ENCODE results near the gene ORAI2.
A peak's percentile ranks its signal among the peaks of the same experiment; 100 is the strongest.
"Not testable (repeated sequence)": the region's sequence is repeated elsewhere in the genome, so short reads cannot be mapped to it uniquely, and the experiment has no call there.

Gene ORAI2

GRCh38 chr7:102449136-102449535 is 15.8 kb downstream of the ORAI2 start:
- H3K27ac ChIP-seq: no peak overlapping the region
- no peak for TF ChIP-seq CTCF (conservative IDR thresholded peaks at IDR 0.05)

GRCh38 chr7:102450242-102450641 is 16.9 kb downstream of the ORAI2 start:
- TF ChIP-seq CTCF (conservative IDR thresholded peaks at IDR 0.05): peak; percentile 65
- no peak overlapping the region for H3K27ac ChIP-seq

GRCh38 chr7:102451371-102452054 is 18.1 kb downstream of the ORAI2 start:
- peak overlapping the region; percentile 56 for H3K27ac ChIP-seq
- peak; percentile 43 for TF ChIP-seq CTCF (conservative IDR thresholded peaks at IDR 0.05)

GRCh38 chr7:102452451-102452850 is 19.1 kb downstream of the ORAI2 start:
- no peak overlapping the region for H3K27ac ChIP-seq
- TF ChIP-seq CTCF (conservative IDR thresholded peaks at IDR 0.05): no peak

GRCh38 chr7:102453319-102453718 is 19.9 kb downstream of the ORAI2 start:
- no peak overlapping the region for H3K27ac ChIP-seq
- TF ChIP-seq CTCF (conservative IDR thresholded peaks at IDR 0.05): no peak

- no peak for TF ChIP-seq CTCF (conservative IDR thresholded peaks at IDR 0.05)
- H3K27ac ChIP-seq: no peak overlapping the region
These were observed 21.1 kb downstream of the ORAI2 start for GRCh38 chr7:102454468-102454867.

- H3K27ac ChIP-seq: not testable (repeated sequence)
These were observed 21.6 kb downstream of the ORAI2 start for GRCh38 chr7:102454932-102455331.

GRCh38 chr7:102455596-102455995 is 22.2 kb downstream of the ORAI2 start:
- no peak overlapping the region for H3K27ac ChIP-seq
- no peak for TF ChIP-seq CTCF (conservative IDR thresholded peaks at IDR 0.05)

Data from VCaP (cell line).